Measurements from ENCODE around the gene BDNF.
"Not testable (repeated sequence)": the region's sequence is repeated elsewhere in the genome, so short reads cannot be mapped to it uniquely, and the experiment has no call there.

Gene BDNF

GRCh38 chr11:27700351-27701301, at the start of gene BDNF:
BDNF (minus strand) TSS chr11:27700455; CDS start chr11:27658564, 41,891 bp downstream.
- no peak for DNase-seq

- no peak for DNase-seq
Observed at GRCh38 chr11:27740362-27741013, 40.2 kb upstream of the BDNF start.

- DNase-seq: no peak
Observed at GRCh38 chr11:27735281-27735680, 35.0 kb upstream of the BDNF start.

GRCh38 chr11:27731803-27732202, 31.5 kb upstream of the BDNF start:
- not testable (repeated sequence) for DNase-seq

GRCh38 chr11:27726981-27727380, 26.7 kb upstream of the BDNF start:
- DNase-seq: no peak

GRCh38 chr11:27723687-27724086, 23.4 kb upstream of the BDNF start:
- DNase-seq: no peak

GRCh38 chr11:27722953-27723344, 22.7 kb upstream of the BDNF start:
- no peak for DNase-seq

- no peak for DNase-seq
Observed at GRCh38 chr11:27722117-27722952, 22.1 kb upstream of the BDNF start.

- no peak for DNase-seq
Observed at GRCh38 chr11:27721264-27722116, 21.2 kb upstream of the BDNF start.

GRCh38 chr11:27720277-27720830, 20.1 kb upstream of the BDNF start:
- no peak for DNase-seq

GRCh38 chr11:27719546-27719925, 19.3 kb upstream of the BDNF start:
- DNase-seq: no peak

GRCh38 chr11:27718863-27719545, 18.7 kb upstream of the BDNF start:
- no peak for DNase-seq

- DNase-seq: no peak
Observed at GRCh38 chr11:27718346-27718862, 18.1 kb upstream of the BDNF start.

- no peak for DNase-seq
Observed at GRCh38 chr11:27717801-27718229, 17.6 kb upstream of the BDNF start.

- DNase-seq: no peak
Observed at GRCh38 chr11:27717377-27717776, 17.1 kb upstream of the BDNF start.

- DNase-seq: no peak
Observed at GRCh38 chr11:27716835-27717234, 16.6 kb upstream of the BDNF start.

GRCh38 chr11:27716216-27716615, 16.0 kb upstream of the BDNF start:
- DNase-seq: no peak

GRCh38 chr11:27711725-27712124, 11.5 kb upstream of the BDNF start:
- DNase-seq: no peak

- no peak for DNase-seq
Observed at GRCh38 chr11:27710536-27710935, 10.3 kb upstream of the BDNF start.

- DNase-seq: no peak
Observed at GRCh38 chr11:27707676-27708075, 7.4 kb upstream of the BDNF start.

Measured in activated CD8-positive, alpha-beta memory T cell treated with anti-CD3 and anti-CD28 coated beads, Interleukin-2, amount 50 U/mL, for 4 hours (primary cell).